Measurements from ENCODE around the gene SDHB. TPM values are rescaled to one million over a fixed set of nuclear protein-coding genes. Genes with fewer than 3 reads are reported as not detected.

Gene SDHB
- total RNA-seq, 1 donor from 2014 or later: 47.2 TPM

- Mint-ChIP-seq H3K9me3 (no peaks in the 10 kb centered on the region), H3K4me1 (peaks cover 38% of the 10 kb centered on the region), H3K27me3 (ENCODE audit: low read depth) (peaks cover 17% of the 10 kb centered on the region), H3K4me3 (no peak overlapping the region), H3K36me3 (ENCODE audit: low read depth) (no peaks in the 10 kb centered on the region), H3K27ac (ENCODE audit: unreplicated experiment) (no peak overlapping the region)
- DNase-seq (ENCODE audit: low read depth, low spot score): no peak
- no peak for TF ChIP-seq CTCF (conservative IDR thresholded peaks at IDR 0.05)
Observed at GRCh38 chr1:17097787-17098186, 44.0 kb upstream of the SDHB start.

DNA sequence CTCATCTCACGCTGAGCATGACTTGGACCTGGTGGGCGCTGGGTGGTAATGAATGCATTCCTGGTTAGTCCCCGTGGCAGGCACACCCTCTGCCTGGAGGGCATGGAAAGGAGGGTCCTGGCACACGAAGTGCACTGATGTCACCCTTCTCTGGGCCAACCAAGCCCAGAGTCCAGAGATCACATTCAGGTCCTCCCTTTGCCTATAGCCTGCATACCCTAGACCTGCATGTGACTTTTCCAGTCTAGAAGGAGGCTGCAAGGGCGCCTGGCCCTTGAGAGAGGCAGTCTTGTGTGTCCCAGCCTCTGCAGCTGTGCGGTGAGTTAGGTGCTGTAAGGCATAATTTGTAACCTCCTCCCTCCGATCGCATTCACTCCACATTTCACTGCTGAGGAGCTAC, 43.3 kb upstream of the SDHB start:
- Mint-ChIP-seq H3K9me3 (no peaks in the 10 kb centered on the region), H3K27me3 (ENCODE audit: low read depth) (peaks cover 17% of the 10 kb centered on the region), H3K27ac (ENCODE audit: unreplicated experiment) (no peak overlapping the region), H3K4me3 (no peak overlapping the region), H3K4me1 (peaks cover 38% of the 10 kb centered on the region), H3K36me3 (ENCODE audit: low read depth) (no peaks in the 10 kb centered on the region)
- DNase-seq (ENCODE audit: low read depth, low spot score): no peak
- TF ChIP-seq CTCF (conservative IDR thresholded peaks at IDR 0.05): no peak

- TF ChIP-seq CTCF (conservative IDR thresholded peaks at IDR 0.05): no peak
- no peak for DNase-seq (ENCODE audit: low read depth, low spot score)
- Mint-ChIP-seq H3K36me3 (ENCODE audit: low read depth) (no peaks in the 10 kb centered on the region), H3K27me3 (ENCODE audit: low read depth) (peaks cover 18% of the 10 kb centered on the region), H3K9me3 (peaks cover 1% of the 10 kb centered on the region), H3K4me3 (no peak overlapping the region), H3K4me1 (peaks cover 40% of the 10 kb centered on the region), H3K27ac (ENCODE audit: unreplicated experiment) (no peak overlapping the region)
Observed at GRCh38 chr1:17096584-17096983, 42.8 kb upstream of the SDHB start.

DNA sequence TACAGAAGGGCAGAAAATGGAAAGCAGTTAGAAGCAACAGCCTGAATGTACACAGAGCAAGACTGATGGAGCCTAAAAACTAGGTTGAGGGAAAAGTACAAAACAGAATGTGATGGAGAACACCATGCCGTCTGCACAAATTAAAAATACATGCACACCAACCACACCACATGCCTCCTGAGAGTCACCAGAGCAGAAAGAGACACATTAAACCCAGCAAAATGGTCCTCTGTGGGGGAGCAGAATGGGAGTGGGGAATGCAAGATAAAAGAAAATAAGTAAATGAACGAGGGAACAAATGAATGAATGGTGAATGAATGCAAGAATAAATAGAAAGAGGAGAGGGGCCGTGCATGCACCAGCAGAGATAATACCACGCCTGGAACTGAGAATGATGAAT, 41.3 kb upstream of the SDHB start:
- no peak for TF ChIP-seq CTCF (conservative IDR thresholded peaks at IDR 0.05)
- no peak for DNase-seq (ENCODE audit: low read depth, low spot score)
- H3K36me3 Mint-ChIP-seq (ENCODE audit: low read depth): peaks cover 2% of the 10 kb centered on the region
- H3K27ac Mint-ChIP-seq (ENCODE audit: unreplicated experiment): no peak overlapping the region
- peaks cover 51% of the 10 kb centered on the region for H3K4me1 Mint-ChIP-seq
- H3K9me3 Mint-ChIP-seq: peaks cover 3% of the 10 kb centered on the region
- H3K4me3 Mint-ChIP-seq: no peak overlapping the region
- peaks cover 19% of the 10 kb centered on the region for H3K27me3 Mint-ChIP-seq (ENCODE audit: low read depth)

DNA sequence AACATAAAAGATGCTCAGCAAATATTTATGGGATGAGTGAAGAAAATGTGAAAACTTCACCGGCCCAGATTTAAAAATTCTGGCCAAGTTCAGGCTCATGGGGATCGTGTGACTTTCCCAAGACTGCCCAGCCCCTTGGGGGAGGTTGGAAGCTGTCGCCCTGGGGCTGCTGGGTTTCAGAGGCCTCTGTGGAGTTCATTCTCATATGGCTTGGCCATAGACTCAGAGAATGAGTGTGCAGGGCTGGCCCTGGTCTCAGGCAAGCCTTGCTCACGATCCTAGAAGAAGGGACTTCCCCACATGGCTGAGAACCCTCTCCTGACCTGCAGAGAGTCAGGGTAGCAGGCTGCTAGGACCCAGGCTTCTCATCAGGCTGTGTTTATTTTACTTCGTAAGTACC, 40.8 kb upstream of the SDHB start:
- Mint-ChIP-seq H3K27ac (ENCODE audit: unreplicated experiment) (no peak overlapping the region), H3K36me3 (ENCODE audit: low read depth) (peaks cover 2% of the 10 kb centered on the region), H3K4me3 (no peak overlapping the region), H3K9me3 (peaks cover 3% of the 10 kb centered on the region), H3K27me3 (ENCODE audit: low read depth) (peaks cover 18% of the 10 kb centered on the region), H3K4me1 (peaks cover 53% of the 10 kb centered on the region)
- no peak for TF ChIP-seq CTCF (conservative IDR thresholded peaks at IDR 0.05)
- DNase-seq (ENCODE audit: low read depth, low spot score): no peak

Measured in neural crest cell (in vitro differentiated cells).